H1 (cell line): ENCODE results near the gene HERC3. TPM values are rescaled to one million over a fixed set of nuclear protein-coding genes. Genes with fewer than 3 reads are reported as not detected.

Experiments used
- EZH2 ChIP-seq: fragments of 200-600 bp; sonication (generic); IDR thresholded peaks from 2 replicates; pipeline ENCODE4 v1.7.1; 2012; ENCODE audit warnings: low read depth, mild to moderate bottlenecking, moderate library complexity, low read length, inconsistent platforms; ENCODE audit not compliant: severe bottlenecking
- NANOG ChIP-seq: IDR thresholded peaks from 2 replicates; pipeline ENCODE4 v1.6.1; 2011; ENCODE audit warnings: low read length, low read depth, mild to moderate bottlenecking, inconsistent platforms; ENCODE audit not compliant: insufficient read depth, poor library complexity, severe bottlenecking
- SIRT6 ChIP-seq: IDR thresholded peaks from one replicate; pipeline ENCODE4 v1.7.1; 2012; ENCODE audit warnings: low read length, inconsistent platforms
- YY1 ChIP-seq: IDR thresholded peaks from 2 replicates; pipeline ENCODE4 v1.6.1; 2011; ENCODE audit warnings: low read depth, mild to moderate bottlenecking, low read length
- ZNF274 ChIP-seq: IDR thresholded peaks from 2 replicates; pipeline ENCODE4 v1.7.0; 2012; ENCODE audit warnings: low read length, borderline replicate concordance; ENCODE audit errors: extremely low read depth
- polyA plus RNA-seq, 7 experiments: library from polyadenylated mRNA; depleted of rRNA in 3 of 7; stranded (reverse) in 5 of 7; unstranded in 2 of 7; fragments of >200 nt in 5 of 7; fragments of 200-250 nt in 2 of 7; gene quantifications; 1 replicate in 5 of 7; 2 replicates in 1 of 7; 4 replicates in 1 of 7; pipeline versions ENCODE4 v1.2.1 to v1.2.3, GENCODE V29; 2011 to 2013; ENCODE audit warnings: missing spikeins in 2 of 7, mixed read lengths in 2 of 7
- total RNA-seq: library from RNA; stranded (reverse); fragmentation: NEBNext Ultra II Directional; extraction: Animal tissue kit (Norgen Biotek cat#: 25700); gene quantifications from 2 replicates; pipeline ENCODE4 v1.2.1, GENCODE V29; 2021

Gene HERC3
- total and polyA plus RNA-seq, 2 of the 8 experiments (the other 6 are each of a cell fraction or from before 2014, with no cell fraction given): 1.4 to 5.7 TPM

DNA sequence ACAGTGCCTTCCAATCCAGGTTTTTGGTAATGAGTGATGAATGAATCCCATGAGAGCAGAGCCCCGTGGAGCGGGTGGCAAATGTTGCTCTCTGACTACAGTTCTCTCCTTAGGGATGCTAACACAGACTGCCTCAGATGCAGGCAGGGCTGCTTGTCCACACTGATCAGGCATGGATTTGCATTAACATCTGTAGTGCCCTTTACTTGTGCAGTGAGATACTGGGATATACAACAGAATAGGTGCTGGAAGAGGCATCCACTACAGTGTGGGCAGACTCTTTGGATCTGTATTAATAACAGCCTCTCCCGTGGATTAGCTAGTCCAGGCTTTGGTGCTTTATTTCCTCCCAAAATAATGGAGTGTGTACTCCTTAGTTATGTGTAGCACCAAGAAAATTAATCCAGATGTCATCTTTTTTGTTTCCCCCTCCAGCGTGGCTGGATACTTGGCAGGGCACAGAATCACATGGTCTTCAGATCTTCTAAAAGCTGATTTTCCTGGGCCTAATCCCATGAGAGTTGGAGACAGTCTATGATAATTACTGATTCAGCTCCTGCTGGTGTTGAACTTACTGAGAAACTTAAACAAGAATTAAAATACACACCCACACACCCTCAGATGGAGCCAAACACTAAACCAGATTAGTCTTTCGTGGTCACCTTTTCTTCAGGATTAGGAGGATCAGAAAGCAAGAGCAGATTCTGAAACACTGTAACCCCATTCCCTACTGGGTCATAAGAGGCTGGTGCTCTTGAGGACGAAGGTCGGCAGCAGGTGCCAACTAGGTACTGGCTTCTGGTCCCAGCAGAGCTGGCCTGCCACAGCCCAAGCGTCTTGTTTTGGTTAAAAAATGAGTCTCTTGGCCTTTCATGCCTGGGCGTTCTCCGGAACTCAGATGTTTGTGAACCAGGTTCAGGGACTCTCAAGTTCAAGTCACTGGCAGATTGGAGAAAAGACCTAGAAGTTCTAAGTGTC, 128.5 kb downstream of the HERC3 start (continued):
- TF ChIP-seq ZNF274: no peak
- TF ChIP-seq NANOG: no peak
- no peak for TF ChIP-seq EZH2
- TF ChIP-seq SIRT6: no peak
- TF ChIP-seq YY1: no peak
